Hematopoietic multipotent progenitor cell (in vitro differentiated cells): Measurements from ENCODE around the gene METTL5. TPM values are rescaled to one million over a fixed set of nuclear protein-coding genes. Genes with fewer than 3 reads are reported as not detected.
A peak's percentile ranks its signal among the peaks of the same experiment; 100 is the strongest.
"Not testable (repeated sequence)": the region's sequence is repeated elsewhere in the genome, so short reads cannot be mapped to it uniquely, and the experiment has no call there.

Experiments
- DNase-seq, 3 donors: peaks; one replicate each; pipeline ENCODE4 v3.0.0-alpha.2; 2011 to 2015; ENCODE audit warnings: low read depth in 2 of 3, low spot score in 2 of 3
- total RNA-seq: library from RNA; depleted of rRNA; stranded (reverse); fragments of >200 nt; gene quantifications from one replicate; pipeline ENCODE4 v1.2.3, GENCODE V29; 2012

METTL5 gene
- total RNA-seq = 14.8 TPM

GRCh38 chr2:169824373-169825333 is at the start of gene METTL5:
METTL5 (minus strand) TSS chr2:169824905; CDS start chr2:169824597, 308 bp downstream.
- peak; percentile 60 to 83 (median 73) for DNase-seq

DNA sequence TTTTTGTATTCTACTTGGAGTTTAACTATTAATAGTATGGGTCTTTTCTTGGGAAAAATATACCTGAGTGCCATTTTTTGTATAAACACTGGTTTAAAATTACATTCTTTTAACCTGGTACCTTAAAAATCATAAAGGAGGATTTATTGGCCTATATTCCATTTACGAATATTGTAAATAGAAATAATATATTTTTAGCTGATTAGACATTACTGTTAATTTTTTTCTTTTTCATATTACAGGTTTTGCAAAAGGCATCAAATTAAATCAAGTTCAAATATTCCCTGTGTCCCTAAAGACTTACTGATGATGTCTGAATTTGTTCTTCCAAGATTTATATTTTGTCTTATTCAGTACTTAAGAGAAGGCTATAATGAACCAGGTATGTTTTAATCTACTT is 47.3 kb upstream of the METTL5 start:
- no peak for DNase-seq

- not testable (repeated sequence) for DNase-seq
Observed at GRCh38 chr2:169871369-169871768, 46.7 kb upstream of the METTL5 start.

DNA sequence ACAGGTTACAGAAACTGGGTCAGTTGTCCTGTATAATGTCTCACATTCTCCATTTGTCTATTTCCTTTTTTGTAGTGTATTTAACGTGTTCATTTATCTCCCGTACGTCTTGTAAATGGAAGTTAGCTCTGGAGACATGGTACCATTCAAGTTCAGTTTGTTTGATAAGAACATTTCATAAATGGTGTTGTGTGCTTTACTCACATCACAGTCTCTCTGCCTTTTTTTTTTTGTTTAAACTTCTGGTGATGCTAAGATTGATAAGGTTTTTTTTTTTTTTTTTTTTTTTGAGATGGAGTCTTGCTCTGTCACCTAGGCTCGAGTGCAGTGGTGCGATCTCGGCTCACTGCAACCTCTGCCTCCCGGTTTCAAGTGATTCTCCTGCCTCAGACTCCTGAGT is 44.2 kb upstream of the METTL5 start:
- DNase-seq = no peak

- DNase-seq = no peak
Observed at GRCh38 chr2:169867579-169867978, 42.9 kb upstream of the METTL5 start.

DNA sequence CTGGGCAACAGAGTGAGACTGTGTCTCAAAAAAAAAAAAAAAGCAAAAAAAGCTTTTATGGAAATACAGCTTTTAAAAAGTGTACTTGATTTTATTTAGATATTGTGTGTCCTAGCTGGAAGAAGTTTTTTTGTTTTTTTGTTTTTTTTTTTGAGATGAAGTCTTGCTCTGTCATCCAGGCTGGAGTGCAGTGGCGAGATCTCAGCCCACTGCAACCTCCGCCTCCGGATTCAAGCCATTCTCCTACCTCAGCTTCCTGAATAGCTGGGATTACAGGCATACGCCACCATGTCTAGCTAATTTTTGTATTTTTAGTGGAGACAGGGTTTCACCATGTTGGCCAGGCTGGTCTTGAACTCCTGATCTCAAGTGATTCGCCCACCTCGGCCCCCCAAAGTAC is 41.5 kb upstream of the METTL5 start:
- not testable (repeated sequence) for DNase-seq

- no peak for DNase-seq
Observed at GRCh38 chr2:169865492-169865891, 40.8 kb upstream of the METTL5 start.

DNA sequence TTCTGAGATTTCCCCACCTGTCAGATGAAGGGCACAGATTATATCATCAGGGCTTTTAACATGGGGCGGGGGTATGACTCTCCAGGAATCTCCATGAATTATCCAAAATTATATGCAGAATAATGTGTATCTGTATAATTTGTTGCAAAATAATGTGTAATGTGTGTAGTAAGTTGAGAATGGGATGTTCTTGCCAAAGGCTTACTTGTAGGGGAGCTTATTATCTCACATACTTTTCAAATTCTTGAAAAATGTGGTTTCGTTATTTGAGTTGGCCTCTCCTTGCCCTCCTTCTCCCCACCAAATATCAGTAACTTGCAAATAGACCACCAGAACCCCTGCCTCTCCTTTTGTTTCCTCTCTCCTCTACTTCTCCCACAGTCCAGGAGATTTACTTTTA is 38.1 kb upstream of the METTL5 start:
- no peak for DNase-seq

- no peak for DNase-seq
Observed at GRCh38 chr2:169860149-169860548, 35.4 kb upstream of the METTL5 start.

- DNase-seq = no peak
Observed at GRCh38 chr2:169859423-169859822, 34.7 kb upstream of the METTL5 start.

GRCh38 chr2:169855281-169856258 is 30.9 kb upstream of the METTL5 start:
- DNase-seq = not testable (repeated sequence)

GRCh38 chr2:169853041-169853668 is 28.4 kb upstream of the METTL5 start:
- DNase-seq = no peak

DNA sequence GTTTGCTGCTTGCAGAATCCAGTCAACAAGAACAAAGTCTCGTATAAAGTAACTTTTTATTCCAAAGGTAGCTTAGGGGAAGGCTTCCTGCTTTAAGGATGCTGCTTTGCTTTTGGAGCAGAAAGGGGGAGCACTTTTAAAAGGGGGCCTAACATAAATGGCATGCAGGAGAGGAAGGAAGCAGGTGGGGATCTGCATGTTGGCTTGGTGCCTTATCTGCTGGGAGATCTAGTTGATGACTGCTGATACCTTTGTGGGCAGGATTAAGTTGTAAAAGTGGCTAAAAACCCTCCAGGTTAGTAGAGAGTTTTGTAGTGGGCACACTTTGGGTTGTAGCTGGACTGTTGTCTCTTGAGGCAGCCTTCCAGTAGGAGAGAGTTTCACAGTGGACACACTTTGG is 25.0 kb upstream of the METTL5 start:
- no peak for DNase-seq

GRCh38 chr2:169848959-169849693 is 24.4 kb upstream of the METTL5 start:
- not testable (repeated sequence) for DNase-seq

GRCh38 chr2:169845016-169845415 is 20.3 kb upstream of the METTL5 start:
- no peak for DNase-seq

- DNase-seq = not testable (repeated sequence)
Observed at GRCh38 chr2:169841625-169842024, 16.9 kb upstream of the METTL5 start.

DNA sequence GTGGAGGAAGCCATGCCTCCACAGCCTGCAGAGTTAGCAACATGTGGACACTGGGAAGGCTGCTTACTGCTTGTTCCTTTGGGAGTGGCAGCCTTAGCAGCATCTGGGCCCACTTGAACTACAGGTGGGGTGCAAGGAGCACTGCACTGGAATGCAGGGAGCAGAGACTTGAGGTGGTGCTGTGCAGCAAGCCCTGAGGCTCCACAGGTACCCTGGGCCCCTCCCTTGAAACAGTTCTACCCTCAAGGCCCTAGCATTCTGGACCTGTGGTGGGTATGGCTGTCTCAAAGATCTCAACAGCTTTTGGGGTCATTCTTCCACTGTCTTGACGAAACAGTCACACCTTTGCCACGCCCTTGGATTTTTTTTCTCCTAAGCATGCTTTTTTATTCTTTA is 16.0 kb upstream of the METTL5 start:
- DNase-seq = no peak

DNA sequence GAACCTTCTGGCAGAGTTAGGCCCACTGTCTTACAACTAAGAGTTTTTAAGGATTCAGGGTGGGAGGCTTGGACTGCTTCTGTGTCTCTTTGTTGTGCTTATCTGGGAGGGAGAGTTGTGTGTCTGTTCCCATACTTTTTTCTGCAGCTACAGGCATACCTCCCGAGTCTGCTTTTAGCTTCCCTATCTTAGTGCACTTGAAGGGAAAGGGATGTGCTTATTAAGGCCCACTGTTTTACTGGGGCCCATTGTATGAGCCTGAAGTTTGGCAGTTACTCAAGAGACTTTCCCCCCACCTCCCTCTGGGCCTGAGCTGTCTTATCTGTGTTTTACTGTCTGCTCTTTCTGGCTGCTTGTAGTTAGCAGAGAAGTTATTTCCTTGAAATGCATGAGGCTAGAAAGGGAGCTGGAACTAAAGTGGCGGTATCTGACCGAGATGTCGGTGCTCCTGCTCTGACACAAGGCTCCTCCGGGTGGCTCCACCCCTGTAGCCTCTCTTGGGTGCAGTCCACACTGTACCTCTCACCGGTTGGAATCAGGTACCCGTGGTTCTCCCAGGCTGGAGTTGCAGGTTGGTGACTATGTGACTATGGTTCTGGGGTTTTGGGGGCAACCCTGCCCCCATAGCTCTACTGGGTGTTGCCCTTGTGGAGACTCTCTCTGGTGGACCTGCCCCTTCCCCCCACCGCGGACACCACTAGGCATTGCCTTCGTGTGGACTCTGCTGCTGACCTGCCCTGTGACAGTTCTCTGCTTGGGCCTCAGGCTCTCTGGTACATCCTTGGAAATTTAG is 15.4 kb upstream of the METTL5 start:
- peak in 2 of 3 donors; percentile 12 to 20 for DNase-seq
